Hematopoietic multipotent progenitor cell treated with erythropoietin and hydrocortisone succinate and interleukin-3 and kit ligand, for 4 days (in vitro differentiated cells): ENCODE data around the gene SART1.

ENCODE experiments used
- DNase-seq: peaks from one replicate; pipeline ENCODE4 v3.0.0-alpha.2; 2015

SART1 gene

DNA sequence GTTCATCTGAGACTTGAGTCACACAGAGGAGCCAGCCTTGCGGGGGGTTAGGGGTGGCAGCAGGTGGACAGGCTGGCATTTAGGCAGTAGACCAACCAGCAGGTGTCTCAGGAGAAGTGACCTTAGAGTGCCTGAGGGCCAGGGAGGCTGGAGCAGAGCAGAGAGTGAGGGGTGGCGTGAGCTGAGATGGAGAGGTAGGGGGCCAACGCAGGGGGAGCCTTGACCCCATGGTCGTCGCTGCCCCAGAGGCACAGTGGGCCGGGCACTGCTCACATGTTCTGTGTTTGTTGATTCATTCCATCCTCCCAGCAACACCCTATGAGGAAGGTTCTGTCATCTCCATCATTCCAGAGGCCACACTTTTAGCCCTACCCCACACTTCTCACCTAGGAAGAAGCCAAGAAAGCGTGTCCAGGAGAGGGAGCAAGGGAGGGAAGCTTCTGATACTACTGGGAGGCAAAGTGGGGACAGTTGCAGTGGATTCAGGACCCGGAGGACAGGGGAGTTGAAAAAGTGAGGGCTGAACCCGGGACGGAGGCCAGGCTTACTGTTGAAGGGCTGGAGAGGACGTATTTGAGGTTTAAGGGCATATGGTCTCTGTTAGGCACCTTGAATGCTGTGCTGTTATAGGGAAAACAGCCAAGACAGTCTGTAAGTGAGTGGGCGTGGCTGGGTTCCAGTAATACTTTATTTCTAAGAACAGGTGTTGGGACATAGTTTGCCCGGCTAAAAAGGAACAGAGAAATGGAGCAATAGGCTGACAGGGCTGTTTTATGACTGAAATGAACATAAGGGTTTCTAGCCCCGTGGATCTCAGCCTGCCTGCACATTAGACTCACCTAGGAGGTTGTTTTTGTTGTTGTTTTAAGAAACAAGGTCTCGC, 7.3 kb downstream of the SART1 start:
- DNase-seq: peak; percentile 44

DNA sequence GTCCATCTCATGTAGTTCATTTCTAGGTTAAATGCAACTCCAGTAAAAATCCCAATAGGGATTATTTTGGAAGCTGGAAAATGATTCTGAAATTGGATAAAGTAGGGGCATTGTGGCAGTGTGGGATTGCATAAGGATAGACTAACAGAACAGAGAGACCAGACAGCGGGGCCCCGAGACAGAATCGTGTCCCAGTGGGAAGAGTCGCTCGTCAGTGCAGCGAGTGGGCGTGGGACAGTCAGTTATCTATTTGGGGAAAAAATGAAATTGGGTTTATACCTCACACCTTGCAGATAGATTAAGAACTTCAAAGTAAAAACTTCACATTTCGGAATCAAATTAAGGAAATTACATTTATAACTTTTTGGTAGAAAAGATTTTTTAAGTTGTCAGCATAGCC, 10.6 kb downstream of the SART1 start:
- DNase-seq: no peak

DNA sequence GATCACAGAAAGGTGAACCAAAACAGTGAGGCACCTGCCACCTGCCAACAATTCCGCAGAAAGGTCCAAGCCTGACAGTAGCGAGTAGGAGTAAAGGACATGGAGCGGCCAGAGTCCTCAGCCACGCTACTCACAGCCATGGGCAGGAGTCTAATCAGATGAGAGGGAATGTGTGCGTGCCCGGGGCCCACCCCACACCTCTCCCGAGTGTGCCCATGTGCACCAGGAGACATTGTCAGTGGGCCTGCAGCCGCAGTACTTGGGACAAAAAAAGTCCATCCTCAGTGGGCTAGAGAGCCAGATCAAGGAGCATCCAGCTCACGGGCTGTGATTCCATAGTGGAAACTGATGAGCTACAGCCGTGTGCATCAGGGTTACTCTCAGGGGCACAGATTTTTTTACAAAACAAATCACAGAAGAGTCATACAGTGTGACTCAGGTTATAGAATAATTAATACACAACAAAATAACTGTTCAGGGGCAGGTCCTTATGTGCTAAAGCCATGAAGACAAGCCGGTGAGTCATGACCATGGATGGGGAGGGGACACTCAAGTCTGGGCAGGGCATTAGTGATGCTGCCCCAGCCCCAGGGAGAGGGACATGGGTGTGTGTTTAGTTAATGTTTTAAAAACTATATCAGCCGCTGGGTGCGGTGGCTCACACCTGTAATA, 12.0 kb downstream of the SART1 start:
- DNase-seq: no peak

DNA sequence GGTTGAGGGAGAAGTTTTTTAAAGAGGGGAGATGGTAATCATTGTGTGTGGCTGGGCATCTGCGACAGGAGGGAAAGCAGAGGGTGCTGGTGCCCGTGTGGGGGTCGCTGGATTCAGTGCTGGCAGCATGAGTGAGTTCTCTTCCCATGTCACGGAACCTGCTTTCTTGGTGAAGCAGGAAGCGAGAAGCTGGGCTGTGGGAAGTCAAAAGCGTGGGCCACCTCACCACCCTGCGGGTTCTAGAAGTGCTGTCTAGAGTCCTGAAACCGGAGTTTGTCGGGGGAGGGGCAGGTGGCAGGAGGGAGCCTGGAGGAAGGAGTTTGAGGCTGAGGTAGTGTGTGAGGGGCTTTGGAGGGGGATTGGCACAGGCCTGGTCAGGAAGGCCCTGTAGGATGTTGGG, 14.2 kb downstream of the SART1 start:
- DNase-seq: no peak

DNA sequence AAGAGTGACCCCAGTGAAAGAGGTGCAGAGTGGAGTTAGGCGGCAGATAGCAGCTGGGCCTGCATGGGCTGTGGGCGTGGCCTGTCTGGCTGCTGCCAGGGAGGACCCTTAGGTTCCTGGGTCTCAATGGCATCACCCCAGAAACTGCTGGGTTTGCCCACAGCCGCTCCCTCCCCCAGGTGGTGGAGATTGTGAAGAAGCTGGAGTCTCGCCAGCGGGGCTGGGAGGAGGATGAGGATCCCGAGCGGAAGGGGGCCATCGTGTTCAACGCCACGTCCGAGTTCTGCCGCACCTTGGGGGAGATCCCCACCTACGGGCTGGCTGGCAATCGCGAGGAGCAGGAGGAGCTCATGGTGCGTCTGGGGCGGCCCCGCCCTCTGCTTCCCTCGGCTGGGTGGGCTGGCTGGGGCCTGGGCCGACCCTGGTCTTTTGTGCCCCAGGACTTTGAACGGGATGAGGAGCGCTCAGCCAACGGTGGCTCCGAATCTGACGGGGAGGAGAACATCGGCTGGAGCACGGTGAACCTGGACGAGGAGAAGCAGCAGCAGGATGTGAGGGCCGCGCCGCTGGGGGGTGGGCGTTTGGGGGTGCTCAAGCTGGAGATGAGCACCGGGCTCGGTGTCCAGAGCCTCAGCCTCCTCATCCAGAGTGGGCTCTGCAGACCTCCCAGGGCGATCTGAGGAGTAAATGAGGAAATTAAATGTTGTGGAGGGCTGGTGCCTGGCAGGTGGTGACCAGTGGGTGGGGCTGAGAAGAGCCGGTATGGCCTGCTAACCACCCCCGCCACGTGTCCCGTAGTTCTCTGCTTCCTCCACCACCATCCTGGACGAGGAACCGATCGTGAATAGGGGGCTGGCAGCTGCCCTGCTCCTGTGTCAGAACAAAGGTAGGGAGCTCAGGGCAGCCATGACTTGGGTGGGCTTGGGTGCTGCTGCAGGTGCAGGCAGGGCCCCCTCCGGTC, 15.0 kb downstream of the SART1 start:
- DNase-seq: no peak

DNA sequence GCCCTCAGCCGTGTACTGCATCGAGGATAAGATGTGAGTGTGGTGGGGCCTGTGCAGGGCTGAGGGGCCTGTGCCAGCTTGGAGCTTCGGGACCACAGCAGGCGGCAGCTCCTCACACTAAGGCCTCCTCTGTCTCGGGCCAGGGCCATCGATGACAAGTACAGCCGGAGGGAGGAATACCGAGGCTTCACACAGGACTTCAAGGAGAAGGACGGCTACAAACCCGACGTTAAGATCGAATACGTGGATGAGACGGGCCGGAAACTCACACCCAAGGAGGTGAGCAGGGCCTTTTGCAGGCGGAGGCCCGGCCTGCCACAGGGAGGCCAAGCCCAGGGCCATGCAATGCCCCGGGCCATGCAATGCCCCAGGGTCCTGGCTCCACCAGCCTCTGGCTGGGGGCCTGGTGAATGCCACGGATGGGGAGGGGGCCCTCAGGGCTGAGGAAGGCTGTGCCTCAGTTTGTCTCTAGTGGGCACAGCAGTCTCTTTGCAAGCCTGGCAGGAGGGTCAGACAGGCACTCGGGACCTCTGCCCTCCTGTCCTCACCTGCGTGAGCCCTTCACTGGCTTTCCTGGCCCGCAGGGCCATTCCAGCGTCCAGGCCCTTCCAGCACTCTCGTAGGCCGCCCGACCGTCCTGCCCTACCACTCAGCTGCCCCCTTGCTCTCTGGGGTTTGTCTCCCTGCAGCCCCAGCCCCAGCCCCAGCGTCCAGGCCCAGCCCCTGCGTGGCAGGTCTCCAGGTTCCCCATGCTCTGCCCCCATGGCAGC, 16.3 kb downstream of the SART1 start:
- DNase-seq: no peak

DNA sequence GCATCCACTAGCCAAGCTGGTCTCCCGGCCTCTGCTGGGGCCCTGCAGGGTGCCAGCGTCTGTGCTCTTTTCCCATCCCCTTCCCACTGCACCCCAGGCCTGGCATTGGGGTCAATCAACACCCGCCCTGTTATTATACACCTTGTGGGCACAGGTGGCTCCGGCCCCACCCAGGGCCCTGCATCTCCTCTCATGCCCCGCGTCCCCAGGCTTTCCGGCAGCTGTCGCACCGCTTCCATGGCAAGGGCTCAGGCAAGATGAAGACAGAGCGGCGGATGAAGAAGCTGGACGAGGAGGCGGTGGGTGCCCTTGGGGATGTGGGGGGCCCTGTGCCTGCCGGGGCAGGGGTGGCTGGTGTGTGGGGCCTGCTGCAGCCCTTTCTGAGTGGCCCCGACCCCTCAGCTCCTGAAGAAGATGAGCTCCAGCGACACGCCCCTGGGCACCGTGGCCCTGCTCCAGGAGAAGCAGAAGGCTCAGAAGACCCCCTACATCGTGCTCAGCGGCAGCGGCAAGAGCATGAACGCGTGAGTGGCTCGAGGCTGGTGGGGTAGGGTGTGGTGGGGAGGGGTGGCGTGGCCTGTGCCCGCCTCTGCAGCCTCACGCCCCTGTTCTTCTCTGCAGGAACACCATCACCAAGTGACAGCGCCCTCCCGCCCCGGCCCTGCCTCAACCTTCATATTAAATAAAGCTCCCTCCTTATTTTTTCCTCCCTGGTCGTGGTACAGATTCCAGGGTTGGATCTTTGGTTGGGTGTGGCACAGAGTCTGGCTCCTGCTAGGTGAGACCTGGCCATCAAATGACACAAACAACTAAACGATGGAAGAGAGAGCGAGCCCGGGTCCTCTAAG, 17.1 kb downstream of the SART1 start:
- no peak for DNase-seq

DNA sequence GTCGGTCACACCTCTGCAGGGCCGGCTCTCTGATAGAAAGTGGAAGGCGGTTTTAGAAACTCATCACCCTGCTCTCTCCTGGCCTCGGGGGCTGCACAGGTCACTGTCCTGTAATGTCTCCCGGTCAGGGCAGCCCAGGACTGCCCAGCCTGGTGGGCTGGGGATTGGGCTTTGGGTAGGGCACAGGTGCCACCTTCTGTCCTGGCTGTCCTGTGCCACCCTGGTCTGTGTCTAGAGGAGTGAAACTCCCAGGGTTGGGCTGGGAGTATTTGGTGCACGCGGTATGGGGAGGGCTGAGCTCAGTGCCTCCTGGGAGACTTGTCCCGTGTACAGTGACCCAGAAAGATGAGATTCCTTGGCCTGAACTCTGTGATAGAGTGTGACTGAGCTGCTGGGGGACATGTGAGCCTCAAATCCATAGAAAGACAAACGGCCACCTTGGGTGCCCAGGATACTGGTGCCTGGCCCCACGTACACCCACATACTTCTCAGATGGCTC, 17.8 kb downstream of the SART1 start:
- DNase-seq: no peak

DNA sequence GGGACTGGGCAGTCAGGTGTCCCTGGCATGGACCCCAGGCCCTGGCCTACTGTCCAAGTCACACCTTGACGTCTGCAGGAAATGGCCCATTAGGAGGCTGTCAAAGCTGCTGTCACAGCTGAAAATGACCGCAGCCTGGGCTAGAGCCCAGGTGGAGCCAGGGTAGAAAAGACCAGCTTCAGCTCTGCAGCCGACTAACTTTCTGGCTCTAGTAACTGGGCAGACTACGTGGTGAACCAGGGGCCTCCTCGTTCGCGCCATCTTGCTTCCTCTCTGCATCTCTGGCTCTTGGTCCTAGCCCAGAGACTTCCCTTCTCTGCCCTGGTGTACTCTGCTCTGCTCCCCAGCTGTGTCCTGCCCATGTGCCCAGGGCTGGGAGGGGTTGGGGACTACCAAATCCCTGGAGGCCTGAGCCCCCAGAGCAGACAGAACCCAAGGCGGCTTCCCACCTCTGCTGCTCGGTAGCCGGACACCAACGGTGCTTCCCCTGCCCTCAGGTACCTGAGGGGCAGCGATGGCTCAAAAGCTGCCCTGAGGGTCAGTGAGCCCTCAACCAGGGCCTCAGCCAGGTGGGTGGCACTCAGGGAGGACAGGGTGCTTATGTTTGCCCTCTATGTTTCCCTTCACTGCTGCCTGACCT, 19.7 kb downstream of the SART1 start:
- no peak for DNase-seq

DNA sequence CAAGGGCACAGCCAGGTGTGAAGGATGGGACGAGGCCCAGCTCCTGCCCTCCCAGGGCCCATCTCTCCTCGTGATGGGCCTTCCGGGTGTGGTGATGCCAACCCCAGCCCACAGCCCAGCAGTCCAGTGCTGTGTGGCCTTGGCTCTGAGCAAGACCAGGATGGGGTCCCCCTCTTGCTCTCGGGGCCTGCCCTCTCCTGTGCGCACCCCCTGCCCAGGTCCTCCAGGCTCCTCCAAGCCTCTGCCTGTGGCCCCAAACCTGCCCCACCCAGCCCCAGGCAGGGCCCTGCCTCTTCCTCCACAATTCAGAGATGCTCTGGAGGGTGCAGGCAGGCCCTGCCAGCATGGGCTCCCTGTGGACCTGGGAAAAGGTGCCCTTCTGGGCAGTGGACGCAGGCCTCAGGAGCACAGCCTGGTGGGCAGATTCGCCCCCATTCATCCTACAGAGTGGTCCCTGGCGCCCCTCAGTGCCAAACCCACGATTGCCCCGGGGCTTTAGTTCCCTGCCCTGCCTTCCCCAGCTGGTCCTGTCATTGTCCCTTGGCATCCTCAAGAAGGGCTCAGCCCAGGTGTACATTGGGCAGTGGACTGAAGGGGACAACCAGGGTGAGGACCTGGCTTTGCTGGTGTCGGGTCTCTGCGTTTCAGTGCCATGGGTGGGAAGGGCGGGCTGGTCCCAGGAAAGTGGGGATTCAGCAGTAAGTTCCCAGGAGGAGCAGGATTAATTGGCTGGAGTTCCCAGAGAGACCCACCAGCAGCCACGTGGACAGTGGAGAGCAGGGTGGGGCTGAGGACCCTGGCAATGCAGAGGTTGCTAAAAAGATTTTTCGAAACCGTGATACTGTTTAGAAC, 20.7 kb downstream of the SART1 start:
- DNase-seq: no peak

DNA sequence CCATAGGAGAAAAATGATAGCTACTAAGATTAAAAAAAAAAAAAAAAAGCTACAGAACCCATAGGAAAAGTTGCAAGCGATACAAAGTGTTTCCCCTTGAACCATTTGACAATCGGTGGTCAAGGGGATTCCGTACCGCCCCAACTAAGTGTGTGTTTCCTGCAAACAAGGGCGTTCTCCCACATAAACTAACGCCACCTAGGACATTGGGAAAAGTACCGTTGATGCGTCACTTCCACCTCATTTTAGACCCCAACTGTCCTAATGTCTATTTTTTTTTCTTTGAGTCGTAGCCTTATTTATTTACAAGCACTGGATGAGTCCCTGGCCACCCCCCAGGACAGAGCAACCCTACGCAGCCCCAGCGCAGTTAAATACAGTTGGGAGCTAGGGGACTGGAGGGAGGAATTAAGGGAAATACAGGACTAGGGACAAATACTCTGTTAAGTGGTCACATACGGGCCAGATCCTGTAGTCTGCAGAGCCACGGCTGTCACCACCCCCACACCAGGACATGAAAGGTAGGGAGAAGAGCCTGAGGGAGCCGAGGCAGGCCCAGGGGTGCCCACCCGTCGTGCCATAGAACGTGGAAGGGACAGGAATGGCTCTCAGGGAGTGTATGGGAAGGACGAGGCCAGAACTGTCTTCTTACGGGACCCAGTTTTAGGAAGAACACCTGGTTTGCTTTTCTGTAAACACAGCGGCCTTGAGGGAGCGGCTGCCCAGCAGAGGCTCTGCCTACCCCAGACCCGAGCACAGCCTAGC, 21.5 kb downstream of the SART1 start:
- no peak for DNase-seq

DNA sequence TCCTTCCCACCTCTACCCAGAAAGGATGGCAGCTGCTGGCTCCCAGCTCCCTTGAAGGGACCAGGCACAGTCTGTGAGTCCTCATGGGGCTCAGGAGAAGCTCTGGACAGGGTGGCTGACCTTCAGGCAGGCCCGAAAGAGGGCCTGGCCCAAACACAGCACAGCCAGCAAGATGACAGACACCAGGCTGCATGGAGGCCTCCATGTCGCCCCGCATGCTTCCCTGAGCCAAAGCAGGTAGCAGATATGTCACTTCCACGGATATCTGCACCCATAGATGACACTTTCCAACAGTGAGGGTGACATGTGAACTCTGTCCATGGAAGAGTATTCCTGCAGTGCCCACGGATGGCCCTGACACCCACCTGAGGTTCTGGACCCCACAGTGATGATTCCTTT, 22.1 kb downstream of the SART1 start:
- DNase-seq: no peak

DNA sequence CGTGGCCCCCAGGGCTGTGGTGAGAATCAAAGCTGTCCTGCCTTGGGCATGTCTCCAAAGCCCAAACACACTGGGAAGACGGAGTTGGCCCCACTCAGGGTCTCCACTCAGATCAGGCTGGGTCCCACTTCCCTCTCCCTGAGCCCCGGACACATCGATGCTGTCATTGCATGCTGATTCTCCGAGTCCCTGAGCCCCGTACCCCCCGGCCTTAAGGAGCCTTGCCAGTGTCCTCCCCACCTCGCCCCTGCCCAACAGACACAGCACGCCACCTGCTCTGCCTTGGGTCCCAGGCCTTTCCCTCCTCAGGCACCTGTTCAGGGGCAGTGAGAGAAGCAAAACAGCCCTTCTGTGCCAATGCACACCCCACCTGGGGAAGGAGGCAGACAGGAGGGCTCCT, 25.8 kb downstream of the SART1 start:
- no peak for DNase-seq

DNA sequence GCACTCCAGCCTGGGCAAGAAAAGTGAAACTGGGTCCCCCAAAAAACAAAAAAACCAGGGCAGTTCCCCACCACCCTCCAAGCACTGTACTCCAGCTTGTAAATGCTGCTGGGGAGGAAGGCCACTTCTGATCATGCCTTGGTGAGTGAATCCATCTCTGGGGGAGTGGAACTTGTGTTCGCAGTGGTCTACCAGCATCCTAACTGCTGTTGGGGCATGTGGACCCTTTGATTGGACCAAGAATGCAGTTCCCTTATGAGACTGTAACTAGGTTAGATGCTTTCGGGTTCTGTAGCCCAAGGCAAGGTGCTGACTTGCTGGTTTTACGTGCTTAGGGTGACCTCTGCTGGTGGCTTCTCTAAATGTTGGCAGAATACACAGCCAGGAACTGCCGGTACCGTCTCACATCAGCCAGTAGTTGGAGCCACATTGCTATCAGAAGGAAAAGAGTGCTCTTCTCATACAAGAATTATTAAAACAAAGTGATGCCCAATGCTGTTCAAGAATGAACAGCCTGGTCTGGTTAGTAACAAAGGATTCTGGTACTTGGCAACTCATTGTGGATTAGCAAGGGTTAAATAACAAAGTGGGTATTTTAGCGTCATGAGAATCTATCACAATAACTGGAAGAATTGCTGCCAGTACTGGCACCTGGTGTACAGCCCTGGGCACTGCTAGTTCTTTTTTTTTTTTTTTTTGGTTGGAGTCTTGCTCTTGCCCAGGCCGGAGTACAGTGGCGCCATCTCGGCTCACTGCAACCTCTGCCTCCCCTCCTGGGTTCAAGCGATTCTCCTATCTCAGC, 27.5 kb downstream of the SART1 start:
- DNase-seq: peak; percentile 98

DNA sequence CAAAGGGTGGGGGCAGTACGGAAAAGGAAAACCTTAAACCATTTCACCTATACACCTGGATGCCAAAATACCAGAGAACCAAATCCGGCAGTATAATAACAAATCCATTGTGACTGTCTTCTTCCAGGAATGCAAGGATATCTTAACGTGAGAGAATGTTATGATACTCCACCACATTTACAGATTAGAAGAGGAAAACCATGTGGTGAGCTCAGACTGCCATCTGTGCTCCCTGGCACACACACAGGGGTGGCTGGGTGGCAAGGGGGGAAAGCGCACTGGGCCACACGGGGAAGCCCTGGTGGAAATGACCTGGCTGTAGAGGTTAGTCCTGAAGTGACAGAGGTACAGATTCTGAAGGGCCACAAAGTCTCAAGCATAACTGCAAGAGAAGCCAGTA, 30.5 kb downstream of the SART1 start:
- no peak for DNase-seq

DNA sequence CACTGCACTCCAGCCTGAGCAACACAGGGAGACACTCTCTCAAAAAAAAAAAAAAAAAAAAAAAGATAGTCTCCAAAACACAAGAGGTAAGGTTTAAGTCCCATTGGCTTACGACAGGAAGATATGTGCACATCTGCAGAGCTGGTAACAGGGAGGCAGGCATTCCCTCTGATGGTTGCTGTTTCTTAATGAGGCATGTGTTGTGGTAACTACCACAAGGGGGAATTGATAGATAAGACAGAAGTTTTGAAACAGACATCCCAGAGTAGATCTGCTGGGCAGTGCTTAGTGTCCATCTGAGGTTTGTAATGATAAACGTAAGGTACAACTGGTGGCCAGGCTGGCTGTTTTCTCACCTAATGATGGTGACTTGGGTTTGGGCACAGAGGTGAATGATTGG, 35.8 kb downstream of the SART1 start:
- peak; percentile 89 for DNase-seq

DNA sequence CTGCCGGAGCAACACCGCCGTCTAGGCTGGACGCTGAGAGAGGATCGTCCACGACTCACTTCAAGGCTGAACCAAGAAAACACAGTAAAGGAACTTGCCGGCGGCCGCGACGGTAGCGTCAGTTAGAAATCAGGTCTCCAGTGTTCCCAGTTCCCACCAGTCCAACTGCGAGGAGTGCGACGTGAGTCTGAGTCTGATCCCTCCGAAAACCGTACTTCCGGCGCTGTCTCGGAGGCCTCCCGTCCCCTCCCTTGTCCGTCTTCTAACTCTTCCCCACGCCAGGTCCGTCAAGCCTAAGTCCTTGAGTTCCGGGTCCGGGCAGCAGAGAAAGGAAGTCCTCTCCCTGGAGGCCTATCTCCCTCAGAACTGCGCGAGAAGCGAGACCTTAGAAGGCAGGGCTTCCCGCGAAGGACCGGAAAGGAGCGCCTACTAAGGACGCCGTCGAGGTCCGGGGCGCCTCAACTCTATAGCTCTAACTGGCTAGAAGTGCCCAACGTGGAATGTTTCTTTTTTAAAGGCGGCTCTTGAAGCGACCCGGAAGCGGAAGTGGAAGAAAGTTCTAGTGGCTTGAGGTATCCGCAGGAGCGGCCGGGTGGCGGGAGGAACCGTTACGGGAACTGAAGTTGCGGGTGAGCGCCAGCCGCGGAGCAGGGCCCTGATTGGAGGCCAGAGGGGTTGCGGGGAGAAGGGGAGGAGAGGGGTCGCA, 40.6 kb downstream of the SART1 start, which contains the start of the genes BANF1 and EIF1AD:
TSS of gene BANF1 (plus strand) at position 562 of the 706 bp plus-strand sequence. CDS start 748 bp downstream, outside the sequence.
TSS of gene EIF1AD (minus strand) at position 216 of the 706 bp plus-strand sequence. CDS start 1,768 bp downstream, outside the sequence.
- DNase-seq: peak; percentile 100
